ENCODE data around the gene INTS6. TPM values are rescaled to one million over a fixed set of nuclear protein-coding genes. Genes with fewer than 3 reads are reported as not detected.

Gene INTS6
- total and polyA plus RNA-seq, 2 experiments from 2014 or later = 18.2 to 59.4 TPM

- H3K79me2 ChIP-seq (ENCODE audit: insufficient read depth) = no peaks in the 10 kb centered on the region
- H3K27me3 ChIP-seq (replicated peaks; ENCODE audit: insufficient read depth) = no peaks in the 10 kb centered on the region
- H2AFZ ChIP-seq = no peak overlapping the region
- H3K9ac ChIP-seq = no peak overlapping the region
- H3K36me3 ChIP-seq (ENCODE audit: low read depth) = no peaks in the 10 kb centered on the region
- no peak overlapping the region for H3K27ac ChIP-seq
- H3K4me1 ChIP-seq (ENCODE audit: insufficient read depth) = no peaks in the 10 kb centered on the region
- in situ Hi-C loops (cut with MboI) = no loop called here
- no peak for DNase-seq
- H3K9me3 ChIP-seq (ENCODE audit: low read depth) = no peaks in the 10 kb centered on the region
- TF ChIP-seq EZH2 (IDR thresholded peaks at IDR 0.05; ENCODE audit: insufficient read depth, poor library complexity, severe bottlenecking) (no peak), EZH2phosphoT487 (IDR thresholded peaks at IDR 0.05; ENCODE audit: insufficient read depth, low read depth) (no peak)
- H3K4me3 ChIP-seq = no peak overlapping the region
- H4K20me1 ChIP-seq (ENCODE audit: insufficient read depth) = no peaks in the 10 kb centered on the region
- WGBS, 2 experiments (ENCODE audit: low coverage in 1 of 2, low lambda C conversion rate in 2 of 2, missing lambda C conversion rate in 2 of 2) = 79 to 88% methylated on average over 2 of the region's 2 CpGs
- H3F3A ChIP-seq (ENCODE audit: insufficient read depth) = no peaks in the 10 kb centered on the region
- no peak overlapping the region for H3K4me2 ChIP-seq (ENCODE audit: unreplicated experiment)
- H3K9me2 ChIP-seq (ENCODE audit: insufficient read depth) = no peaks in the 10 kb centered on the region
Measured at GRCh38 chr13:51488212-51488611, 35.4 kb upstream of the INTS6 start.

- Histone ChIP-seq H3K9me2 (ENCODE audit: insufficient read depth) (no peaks in the 10 kb centered on the region), H3K9me3 (ENCODE audit: low read depth) (no peaks in the 10 kb centered on the region), H3K4me1 (ENCODE audit: insufficient read depth) (peaks cover 12% of the 10 kb centered on the region), H3K79me2 (ENCODE audit: insufficient read depth) (no peaks in the 10 kb centered on the region), H3K36me3 (ENCODE audit: low read depth) (no peaks in the 10 kb centered on the region), H3F3A (ENCODE audit: insufficient read depth) (peaks cover 5% of the 10 kb centered on the region; the same call in 1 of the 2 replicates), H3K9ac (no peak overlapping the region), H2AFZ (no peak overlapping the region), H3K27me3 (replicated peaks; ENCODE audit: insufficient read depth) (no peaks in the 10 kb centered on the region), H4K20me1 (ENCODE audit: insufficient read depth) (no peaks in the 10 kb centered on the region), H3K4me3 (no peak overlapping the region), H3K4me2 (ENCODE audit: unreplicated experiment) (no peak overlapping the region), H3K27ac (no peak overlapping the region)
- in situ Hi-C loops (cut with MboI) = no loop called here
- no peak for TF ChIP-seq EZH2 (IDR thresholded peaks at IDR 0.05; ENCODE audit: insufficient read depth, poor library complexity, severe bottlenecking)
- TF ChIP-seq EZH2phosphoT487 (IDR thresholded peaks at IDR 0.05; ENCODE audit: insufficient read depth, low read depth) = no peak
- DNase-seq = no peak
- 29 to 37% methylated on average over 1 of the region's 1 CpG for WGBS, 2 experiments (ENCODE audit: low coverage in 1 of 2, low lambda C conversion rate in 2 of 2, missing lambda C conversion rate in 2 of 2)
Measured at GRCh38 chr13:51481656-51482055, 28.8 kb upstream of the INTS6 start.

- H3K4me3 ChIP-seq = no peak overlapping the region; the same call in 1 of the 2 replicates
- no peaks in the 10 kb centered on the region for H4K20me1 ChIP-seq (ENCODE audit: insufficient read depth)
- peaks cover 23% of the 10 kb centered on the region for H3K4me1 ChIP-seq (ENCODE audit: insufficient read depth)
- WGBS, 2 experiments (ENCODE audit: low coverage in 1 of 2, low lambda C conversion rate in 2 of 2, missing lambda C conversion rate in 2 of 2) = 0 to 2% methylated on average over 2 of the region's 2 CpGs
- H3F3A ChIP-seq (ENCODE audit: insufficient read depth) = peaks cover 13% of the 10 kb centered on the region; the same call in 1 of the 2 replicates
- H3K27me3 ChIP-seq (replicated peaks; ENCODE audit: insufficient read depth) = no peaks in the 10 kb centered on the region
- in situ Hi-C loops (cut with MboI) = no loop called here
- no peak overlapping the region for H3K27ac ChIP-seq
- no peaks in the 10 kb centered on the region for H3K36me3 ChIP-seq (ENCODE audit: low read depth)
- no peaks in the 10 kb centered on the region for H3K9me2 ChIP-seq (ENCODE audit: insufficient read depth)
- peak; percentile 82 for DNase-seq
- no peaks in the 10 kb centered on the region for H3K9me3 ChIP-seq (ENCODE audit: low read depth)
- TF ChIP-seq EZH2phosphoT487 (IDR thresholded peaks at IDR 0.05; ENCODE audit: insufficient read depth, low read depth) (no peak), EZH2 (IDR thresholded peaks at IDR 0.05; ENCODE audit: insufficient read depth, poor library complexity, severe bottlenecking) (no peak)
- H3K79me2 ChIP-seq (ENCODE audit: insufficient read depth) = no peaks in the 10 kb centered on the region
- peak overlapping the region; percentile 57 for H3K4me2 ChIP-seq (ENCODE audit: unreplicated experiment)
- no peak overlapping the region for H3K9ac ChIP-seq
- no peak overlapping the region for H2AFZ ChIP-seq
Measured at GRCh38 chr13:51479199-51479523, 26.3 kb upstream of the INTS6 start.

GRCh38 chr13:51478418-51479198, 25.8 kb upstream of the INTS6 start:
- H3K36me3 ChIP-seq (ENCODE audit: low read depth) = no peaks in the 10 kb centered on the region
- H3K4me1 ChIP-seq (ENCODE audit: insufficient read depth) = peaks cover 23% of the 10 kb centered on the region
- peaks cover 13% of the 10 kb centered on the region; the same call in 1 of the 2 replicates for H3F3A ChIP-seq (ENCODE audit: insufficient read depth)
- H3K9me3 ChIP-seq (ENCODE audit: low read depth) = no peaks in the 10 kb centered on the region
- 88 to 92% methylated on average over 8 of the region's 8 CpGs for WGBS, 2 experiments (ENCODE audit: low coverage in 1 of 2, low lambda C conversion rate in 2 of 2, missing lambda C conversion rate in 2 of 2)
- no peak overlapping the region for H2AFZ ChIP-seq
- no peak for TF ChIP-seq EZH2 (IDR thresholded peaks at IDR 0.05; ENCODE audit: insufficient read depth, poor library complexity, severe bottlenecking)
- TF ChIP-seq EZH2phosphoT487 (IDR thresholded peaks at IDR 0.05; ENCODE audit: insufficient read depth, low read depth) = no peak
- in situ Hi-C loops (cut with MboI) = no loop called here
- no peak overlapping the region for H3K9ac ChIP-seq
- no peaks in the 10 kb centered on the region for H3K9me2 ChIP-seq (ENCODE audit: insufficient read depth)
- no peak for DNase-seq
- H4K20me1 ChIP-seq (ENCODE audit: insufficient read depth) = no peaks in the 10 kb centered on the region
- no peak overlapping the region for H3K27ac ChIP-seq
- H3K4me3 ChIP-seq = no peak overlapping the region; the same call in 1 of the 2 replicates
- H3K79me2 ChIP-seq (ENCODE audit: insufficient read depth) = no peaks in the 10 kb centered on the region
- no peaks in the 10 kb centered on the region for H3K27me3 ChIP-seq (replicated peaks; ENCODE audit: insufficient read depth)
- H3K4me2 ChIP-seq (ENCODE audit: unreplicated experiment) = peak overlapping the region; percentile 57
